ENCODE data around the gene TWIST2.

Gene TWIST2

DNA sequence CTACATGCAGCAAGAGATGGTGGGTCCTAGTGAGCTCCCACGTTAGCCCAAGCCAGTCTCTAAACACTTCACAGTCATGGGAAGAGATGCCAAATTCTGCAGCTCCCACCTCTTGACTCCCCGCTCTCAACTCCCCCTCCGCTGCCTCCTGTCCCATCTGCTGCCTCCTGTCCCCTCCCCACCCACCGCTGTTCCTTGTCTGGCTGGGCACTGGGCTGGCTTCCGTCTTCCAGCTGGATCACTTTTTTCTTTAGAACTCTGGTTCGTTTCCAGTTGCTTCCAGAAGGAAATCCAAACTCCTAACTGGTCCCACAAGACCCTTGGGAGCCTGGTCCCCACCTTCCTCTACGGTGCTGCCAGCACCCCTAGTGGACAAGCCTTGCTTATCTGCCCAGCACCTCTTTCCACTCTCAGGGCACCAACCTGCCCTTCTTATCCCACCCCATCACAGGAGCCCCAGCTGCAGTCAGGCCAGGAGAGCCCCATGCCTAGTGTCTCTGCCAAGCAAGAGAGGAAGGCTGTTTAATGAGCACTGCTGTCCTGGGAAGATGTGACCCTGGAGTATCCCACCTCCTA is 12.1 kb upstream of the TWIST2 start:
- in situ Hi-C loops (cut with MboI; ENCODE audit: low sequenced_read_pairs) = no loop called here

DNA sequence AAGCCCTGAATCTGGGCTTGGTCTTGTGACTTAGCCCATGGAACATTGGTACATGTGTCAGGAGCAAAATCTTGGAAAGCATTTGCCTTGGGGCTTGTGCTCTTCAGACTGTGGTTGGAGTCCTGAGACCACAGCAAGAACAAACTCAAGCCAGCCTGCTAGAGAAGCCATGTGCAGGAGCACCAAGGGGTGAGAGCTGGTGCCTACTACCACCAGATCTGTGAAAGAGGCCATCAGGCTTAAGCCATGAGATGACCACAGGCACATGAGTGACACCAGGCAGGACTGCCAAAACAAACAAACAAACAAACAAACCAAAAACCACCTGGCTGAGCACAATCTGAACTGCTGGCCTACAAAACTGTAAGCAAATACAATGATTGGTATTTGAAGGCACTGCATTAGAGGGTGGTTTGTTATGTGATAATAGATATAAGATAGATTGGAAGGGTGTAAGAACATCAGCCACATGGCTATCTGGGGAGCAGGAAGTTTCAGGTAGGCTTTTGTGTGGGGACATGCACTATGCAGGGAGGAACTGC is 9.0 kb upstream of the TWIST2 start:
- in situ Hi-C loops (cut with MboI; ENCODE audit: low sequenced_read_pairs) = no loop called here

DNA sequence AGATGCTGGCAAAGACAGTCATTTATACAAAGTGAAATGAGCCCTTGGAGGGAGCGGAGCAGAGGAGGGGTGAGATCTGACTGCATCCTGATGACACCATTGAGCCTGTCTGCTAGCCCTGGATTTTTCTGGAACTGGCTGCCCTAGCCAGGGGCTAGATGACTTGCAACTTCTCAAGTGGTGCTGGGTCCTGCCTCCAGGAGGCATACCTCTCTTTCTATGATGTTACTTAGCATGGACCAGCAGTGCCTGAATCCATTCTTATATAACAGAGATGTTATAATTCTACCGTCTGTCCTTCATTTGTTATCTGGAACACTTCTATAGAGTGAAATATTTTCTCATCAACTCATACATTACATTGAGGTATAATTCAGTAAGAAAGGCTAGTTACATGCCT is 8.5 kb upstream of the TWIST2 start:
- in situ Hi-C loops (cut with MboI; ENCODE audit: low sequenced_read_pairs) = no loop called here

DNA sequence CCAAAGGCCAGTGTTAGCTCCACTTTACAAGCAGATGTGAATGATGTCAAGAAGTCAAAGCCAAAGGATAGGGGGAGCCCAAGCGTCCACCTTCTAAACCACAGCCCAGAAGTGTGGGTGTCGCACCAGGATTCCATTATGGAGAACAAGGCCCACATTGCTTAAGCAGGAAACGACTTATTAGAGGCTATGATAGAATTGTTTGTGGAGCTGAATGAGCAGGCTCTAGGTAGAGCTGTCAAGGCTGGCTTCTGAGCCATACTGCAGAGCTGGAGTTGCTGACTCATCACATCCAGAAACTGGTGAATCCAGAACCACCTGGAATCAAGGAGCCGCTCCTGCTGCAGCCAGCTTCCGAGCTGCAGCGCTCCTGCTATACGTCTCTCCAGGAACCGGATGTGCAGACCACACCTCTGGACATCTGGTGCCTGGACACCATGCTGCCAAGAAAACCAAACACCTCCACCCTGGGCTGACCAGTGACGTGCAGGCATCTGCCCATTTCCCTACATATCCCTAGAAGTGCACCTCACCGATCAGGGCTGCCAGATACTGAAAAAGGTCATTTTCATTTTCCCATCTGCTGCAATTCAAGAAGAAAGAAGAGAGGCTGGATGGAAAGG is 6.2 kb upstream of the TWIST2 start:
- in situ Hi-C loops (cut with MboI; ENCODE audit: low sequenced_read_pairs) = no loop called here

DNA sequence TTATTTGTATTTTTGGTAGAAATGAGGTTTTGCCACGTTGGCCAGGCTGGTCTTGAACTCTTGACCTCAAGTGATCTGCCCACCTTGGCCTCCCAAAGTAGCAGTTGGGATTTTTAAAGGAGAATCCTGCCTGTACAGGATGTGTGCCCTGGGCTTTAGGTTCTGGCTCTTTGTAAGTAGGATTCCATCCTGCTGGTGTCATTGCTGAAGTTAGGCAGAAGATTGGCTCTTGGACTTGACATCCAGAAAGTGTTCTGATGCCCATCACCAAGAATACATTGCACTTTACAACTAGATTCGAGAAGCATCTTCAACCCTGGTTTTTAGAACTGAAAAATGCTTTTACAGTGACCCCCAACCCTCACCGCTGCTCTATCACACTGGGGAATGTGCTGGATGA is 4.4 kb upstream of the TWIST2 start:
- in situ Hi-C loops (cut with MboI; ENCODE audit: low sequenced_read_pairs) = no loop called here

DNA sequence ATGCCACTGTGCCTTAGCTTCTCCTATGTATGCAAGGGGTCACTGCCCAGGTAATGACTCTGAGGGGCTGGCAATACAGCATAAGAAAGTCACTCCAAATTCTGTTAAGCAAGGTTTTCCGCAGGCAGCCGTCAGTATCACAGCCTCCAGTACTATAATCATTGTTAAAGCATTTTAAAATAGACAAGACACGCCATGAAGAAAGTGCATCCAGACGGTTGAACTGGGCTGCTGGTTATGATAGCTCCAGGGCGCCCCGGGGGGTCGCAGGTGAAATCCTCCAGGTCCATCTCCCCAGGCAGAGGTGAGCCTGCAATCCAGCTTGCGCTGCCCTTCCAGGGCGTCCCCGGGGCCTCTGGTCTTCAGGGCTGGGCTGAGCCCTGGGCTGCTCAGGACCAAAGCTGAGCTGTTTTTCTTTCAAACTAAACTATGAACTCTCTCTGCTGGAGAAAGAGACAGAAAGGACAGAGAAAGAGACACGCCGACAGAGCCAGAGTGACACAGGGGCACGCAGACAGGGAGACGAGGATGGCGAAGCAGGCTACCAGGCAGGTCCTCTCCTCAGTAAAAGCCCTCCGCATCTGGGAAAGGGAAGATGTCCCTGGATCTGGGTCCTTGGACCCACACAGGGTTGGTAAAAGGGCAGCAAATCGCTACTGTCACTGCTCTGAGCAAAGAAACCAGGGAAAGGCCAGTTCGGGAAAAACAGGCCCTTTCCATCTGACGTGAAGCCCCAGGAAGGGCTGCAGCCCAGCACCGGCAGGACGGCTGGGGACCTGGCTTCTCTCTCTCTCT is 2.1 kb upstream of the TWIST2 start:
- in situ Hi-C loops (cut with MboI; ENCODE audit: low sequenced_read_pairs) = no loop called here

DNA sequence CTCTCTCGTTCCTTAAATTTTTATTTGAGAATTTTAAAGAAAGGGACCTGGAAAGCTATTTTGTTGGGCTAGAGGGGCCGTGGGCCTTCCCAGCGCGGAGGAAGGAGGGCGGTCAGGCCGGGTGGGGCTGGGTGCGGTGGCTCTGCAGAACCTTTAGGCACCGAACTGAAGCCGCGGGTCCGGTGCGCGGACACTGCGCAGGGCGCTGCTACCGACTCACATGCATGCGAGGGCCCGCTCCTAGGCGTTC is 1.6 kb upstream of the TWIST2 start:
- in situ Hi-C loops (cut with MboI; ENCODE audit: low sequenced_read_pairs) = no loop called here

DNA sequence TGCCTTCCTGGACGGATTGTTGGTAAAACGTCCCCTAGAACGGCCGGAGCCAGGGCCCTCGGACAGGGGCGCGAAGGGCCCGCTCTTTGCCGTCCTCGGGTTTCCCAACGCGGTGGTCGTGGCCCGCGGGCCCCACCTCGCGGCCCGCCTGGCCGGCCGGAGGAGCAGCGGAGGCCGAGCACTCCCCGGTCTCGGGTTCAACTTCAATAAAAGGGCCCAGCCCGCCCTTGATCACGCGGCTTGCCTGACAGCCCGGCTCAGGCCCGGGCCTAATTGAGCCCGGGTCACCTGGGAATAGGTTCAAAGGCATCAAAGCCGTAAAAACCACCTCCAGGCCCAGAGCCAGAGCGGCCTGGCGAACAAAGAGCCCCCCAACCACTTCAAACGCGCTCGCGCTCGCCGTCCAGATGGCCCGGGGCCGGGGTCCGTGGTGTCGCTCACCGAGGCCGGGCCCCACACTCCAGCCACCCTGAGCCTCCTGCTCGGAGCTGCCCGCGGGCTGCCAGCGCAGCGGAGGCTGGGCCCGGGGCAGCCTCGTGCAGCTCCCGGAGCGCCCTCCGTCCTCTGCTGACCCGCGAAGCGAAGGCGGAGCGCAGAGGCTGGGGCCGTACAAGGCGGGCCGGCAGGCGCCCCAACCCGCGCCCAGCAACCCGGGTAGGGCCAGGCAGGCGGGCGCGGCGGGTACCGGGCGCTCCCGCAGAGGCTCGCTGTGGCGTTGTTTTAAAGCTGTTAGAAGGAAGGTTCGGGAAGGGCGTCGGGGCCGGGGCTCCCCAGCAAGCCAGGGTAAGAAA is 1.1 kb upstream of the TWIST2 start:
- in situ Hi-C loops (cut with MboI; ENCODE audit: low sequenced_read_pairs) = no loop called here

DNA sequence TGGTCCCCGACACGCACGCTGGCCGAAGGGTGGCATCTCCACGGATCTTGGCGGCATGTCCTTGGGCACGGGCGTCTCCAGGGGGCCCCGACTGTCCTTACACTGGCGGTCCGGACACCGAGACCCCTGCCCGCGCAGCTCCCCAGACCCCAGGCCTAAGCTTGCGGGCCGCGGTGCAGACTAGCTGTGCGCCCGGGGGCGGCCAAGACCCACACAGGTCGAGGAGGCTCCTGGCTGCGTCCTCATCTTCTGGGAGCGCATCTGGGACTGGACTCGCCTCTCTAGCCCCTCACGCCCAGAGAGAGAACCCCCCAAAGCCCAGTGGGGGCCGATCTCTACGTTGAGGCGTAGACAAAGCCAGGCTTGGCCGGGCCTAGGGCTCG is 475 bp upstream of the TWIST2 start:
- in situ Hi-C loops (cut with MboI; ENCODE audit: low sequenced_read_pairs) = no loop called here

DNA sequence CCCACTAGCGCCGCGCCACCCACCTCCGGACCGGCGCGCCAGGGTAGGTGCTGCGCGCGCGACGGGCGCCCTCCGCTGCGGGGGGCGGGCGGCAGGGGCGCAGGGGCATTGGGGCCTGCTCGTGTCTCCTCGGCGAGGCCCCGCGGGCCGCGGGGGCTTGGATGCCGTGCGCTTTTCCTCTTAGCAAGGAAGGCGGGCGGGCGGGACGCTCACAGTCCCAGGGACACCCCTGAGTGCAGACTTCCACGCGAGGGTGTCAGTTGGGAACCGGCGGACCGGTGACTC is 748 bp downstream of the TWIST2 start:
- in situ Hi-C loops (cut with MboI; ENCODE audit: low sequenced_read_pairs) = no loop called here

DNA sequence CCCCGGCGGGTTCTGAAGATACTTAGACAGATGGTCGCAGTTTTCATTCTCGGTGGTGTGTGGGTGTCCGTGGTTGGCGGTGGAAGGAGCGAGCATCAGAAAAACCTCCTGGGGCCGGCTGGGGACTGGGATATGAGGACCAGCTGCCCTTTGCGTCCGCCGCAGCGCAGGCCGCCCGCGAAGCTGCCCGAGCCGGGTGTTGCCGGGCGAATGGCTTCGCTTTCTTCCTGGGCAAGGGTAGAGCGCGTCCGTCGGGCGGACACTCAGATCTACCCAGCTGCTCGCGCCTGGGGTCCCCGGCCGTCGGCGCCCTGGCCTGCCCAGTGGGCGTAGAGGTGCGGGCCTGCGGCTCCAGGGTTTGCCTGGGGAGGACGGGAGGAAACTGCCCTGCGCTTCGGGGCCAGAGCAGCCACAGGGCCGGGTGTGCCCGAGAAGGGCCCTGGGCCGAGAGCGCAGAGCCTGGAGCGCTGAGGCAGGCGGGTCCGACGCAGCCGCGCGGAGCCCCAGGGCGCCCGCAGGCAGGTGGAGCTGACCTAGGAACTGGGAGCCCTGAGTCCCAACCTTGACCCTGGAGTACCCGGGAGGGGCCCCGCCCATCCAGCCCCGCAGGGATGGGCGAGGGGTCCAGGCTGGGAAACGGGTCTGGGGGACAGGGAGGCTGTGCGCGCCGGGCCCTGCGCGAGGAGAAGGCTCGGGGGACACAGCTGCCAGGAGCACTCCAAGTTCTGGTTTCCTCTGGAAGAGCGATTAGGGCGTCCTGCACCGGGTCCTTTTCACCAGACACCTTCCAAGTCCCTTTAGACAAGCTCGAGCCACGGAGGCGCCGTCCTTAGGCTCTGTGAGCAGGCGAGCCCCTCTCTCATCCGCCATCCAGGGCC is 1.3 kb downstream of the TWIST2 start:
- in situ Hi-C loops (cut with MboI; ENCODE audit: low sequenced_read_pairs) = no loop called here

DNA sequence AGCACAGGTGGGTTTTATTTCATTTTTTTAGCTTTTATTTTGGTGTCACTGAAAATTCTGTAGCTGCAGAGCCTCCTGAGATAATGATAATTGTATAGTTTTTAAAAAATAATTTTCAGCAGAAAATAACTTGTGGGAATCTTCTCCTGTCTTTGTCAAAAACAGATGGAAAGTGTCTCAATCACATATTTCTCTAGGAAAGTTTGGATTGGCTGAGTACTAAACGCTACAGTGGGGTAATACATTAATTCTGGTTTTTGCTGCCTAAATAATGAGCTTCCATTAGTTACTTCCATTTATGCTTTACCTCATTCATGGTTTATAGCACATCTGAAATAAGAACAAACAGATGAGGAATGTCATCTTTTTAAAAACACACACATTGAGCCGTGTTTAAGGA is 2.2 kb downstream of the TWIST2 start:
- in situ Hi-C loops (cut with MboI; ENCODE audit: low sequenced_read_pairs) = no loop called here

DNA sequence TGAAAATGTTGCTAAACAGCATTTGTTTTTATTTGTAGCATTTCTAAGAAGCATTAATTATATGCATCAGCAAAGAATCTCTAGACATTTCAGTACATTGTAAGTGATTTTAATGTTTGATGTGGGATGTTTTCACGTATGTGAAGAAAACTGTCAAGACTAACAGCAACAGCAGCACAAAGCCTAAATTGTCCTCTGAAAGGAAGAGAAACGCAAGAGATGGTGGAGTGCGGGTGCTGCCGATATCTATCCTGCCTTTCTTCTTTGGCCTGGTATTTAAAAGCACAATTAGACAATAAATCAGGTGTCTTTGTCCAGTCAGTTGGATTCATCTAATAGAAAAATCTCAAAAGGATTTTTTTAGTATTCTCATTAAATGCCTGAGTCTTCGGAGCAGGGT is 3.1 kb downstream of the TWIST2 start:
- in situ Hi-C loops (cut with MboI; ENCODE audit: low sequenced_read_pairs) = no loop called here

DNA sequence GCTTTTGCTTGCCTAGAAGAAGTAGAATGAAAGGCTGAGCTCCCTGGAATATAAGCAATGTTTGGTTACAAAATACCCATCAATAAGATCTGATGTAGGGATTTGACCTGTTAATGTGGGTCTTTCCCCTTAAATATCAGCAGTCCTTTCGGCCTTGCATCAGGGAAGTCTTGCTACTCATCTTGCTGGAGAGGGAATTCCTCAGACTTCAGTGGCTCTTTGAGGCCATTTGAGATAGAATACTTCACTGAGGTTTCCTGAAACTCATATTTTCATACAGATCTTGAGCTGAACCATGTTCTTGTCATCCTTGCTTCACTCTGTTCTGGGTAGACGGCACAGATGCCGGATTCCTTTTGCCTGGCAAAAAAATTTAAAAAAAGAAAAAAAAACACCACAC is 3.9 kb downstream of the TWIST2 start:
- in situ Hi-C loops (cut with MboI; ENCODE audit: low sequenced_read_pairs) = no loop called here

DNA sequence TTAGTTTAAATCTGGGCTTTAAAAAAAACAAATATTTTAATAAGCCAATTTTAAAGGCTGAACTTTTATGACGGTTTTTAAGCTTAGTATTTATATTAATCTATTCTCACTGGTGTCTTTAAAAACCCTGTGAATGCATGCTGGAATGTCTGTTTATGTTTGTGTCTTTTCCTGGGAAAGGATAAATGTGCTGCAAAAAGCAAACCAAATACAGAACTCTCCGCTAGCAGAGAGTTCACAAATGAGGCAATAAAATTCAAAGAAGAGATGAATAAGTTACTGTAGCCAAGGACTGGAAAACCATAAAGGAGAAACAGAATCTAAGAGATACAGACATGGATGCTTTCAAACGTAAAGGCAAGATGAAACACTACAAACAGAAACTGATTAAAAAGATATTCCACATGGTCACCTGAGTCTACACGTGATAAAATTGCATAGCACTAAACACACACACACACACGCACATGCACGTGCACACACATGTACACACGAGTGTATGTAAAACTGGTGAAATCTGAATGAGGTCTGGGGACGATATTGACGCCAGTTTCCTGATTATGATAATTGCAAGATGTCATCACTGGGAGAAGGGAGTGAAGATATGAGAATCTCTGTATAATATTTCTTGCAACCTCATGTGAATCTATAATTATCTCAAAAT is 4.5 kb downstream of the TWIST2 start:
- in situ Hi-C loops (cut with MboI; ENCODE audit: low sequenced_read_pairs) = no loop called here

DNA sequence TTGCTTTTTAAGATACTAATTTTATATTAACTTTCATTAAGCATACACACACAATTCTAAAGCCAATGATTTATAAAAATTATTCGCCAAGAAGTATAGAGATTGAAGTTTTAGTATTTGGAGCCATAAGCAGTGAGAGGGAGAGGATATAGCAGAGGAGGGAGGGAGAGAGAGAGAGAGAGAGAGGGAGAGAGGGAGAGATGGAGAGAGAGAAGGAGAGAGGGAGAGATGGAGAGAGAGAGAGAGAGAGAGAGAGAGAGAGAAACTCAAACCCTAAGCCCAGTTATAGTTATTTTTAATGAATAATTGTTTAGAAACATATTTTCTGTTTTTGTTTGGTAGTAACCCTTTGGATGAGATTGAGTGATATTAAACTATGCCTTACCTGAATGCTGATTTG is 5.3 kb downstream of the TWIST2 start:
- in situ Hi-C loops (cut with MboI; ENCODE audit: low sequenced_read_pairs) = no loop called here

DNA sequence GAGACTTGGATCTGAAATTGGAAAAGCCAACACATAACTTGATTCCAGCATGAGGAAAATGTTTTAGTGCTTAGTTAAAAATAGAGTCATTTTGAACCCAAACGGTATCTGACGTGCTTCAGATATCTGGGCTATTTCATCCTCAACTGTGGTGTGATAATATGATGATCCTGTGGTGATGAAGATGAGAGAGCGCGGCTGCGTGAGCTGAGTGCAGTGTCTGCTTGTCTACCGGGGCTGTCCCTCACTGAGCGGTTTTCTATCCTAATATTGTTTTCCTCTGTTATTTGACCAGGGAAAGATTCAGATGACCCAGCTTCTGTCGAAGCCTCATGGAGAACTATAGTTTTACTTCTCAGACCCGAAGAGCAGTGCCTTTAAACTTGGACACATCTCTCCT is 5.8 kb downstream of the TWIST2 start:
- in situ Hi-C loops (cut with MboI; ENCODE audit: low sequenced_read_pairs) = no loop called here

DNA sequence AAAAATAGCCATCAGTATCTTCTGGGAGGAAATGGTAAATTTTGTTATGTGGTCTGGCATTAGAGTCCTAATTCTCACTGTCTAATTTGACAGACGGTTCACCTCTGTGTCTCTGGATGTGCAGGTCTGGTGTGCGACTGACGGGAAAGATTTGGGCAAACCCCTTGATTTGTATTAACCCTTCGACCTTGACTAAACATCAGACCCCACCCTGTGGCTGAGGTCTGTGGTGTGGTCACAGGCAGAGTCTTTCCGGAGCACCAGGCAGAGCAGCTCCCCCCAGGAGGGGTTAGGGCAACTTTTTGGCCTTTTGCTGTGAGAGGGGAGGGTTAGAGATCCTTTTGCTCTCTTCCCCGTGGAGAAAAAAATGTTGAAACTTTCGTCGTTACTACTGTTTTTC is 6.4 kb downstream of the TWIST2 start:
- in situ Hi-C loops (cut with MboI; ENCODE audit: low sequenced_read_pairs) = no loop called here

DNA sequence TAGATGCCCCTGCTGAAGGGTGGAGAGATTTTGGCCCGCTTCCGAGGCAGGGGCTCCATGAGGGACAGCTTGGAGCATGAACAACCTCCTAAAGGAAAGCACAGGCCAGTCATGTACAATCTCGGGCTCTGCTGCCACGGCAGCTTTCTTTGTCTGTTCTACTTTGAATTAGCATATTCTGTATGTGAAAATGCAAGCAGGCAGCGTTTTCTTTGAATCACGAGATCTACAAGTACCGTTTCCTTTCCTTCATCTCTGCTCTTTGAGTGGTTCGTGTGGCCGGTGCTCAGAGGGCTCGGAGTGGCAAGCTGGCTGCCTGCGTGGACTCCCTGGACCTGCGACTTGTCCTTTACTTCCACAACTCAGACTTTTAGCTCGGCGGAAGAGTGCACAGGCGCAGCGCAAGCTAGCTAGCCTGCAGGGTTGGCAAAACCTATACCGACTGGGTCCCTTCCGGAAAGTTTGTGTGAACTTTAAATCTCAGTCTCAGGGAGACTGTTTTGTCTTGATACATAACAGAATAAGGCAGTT is 6.9 kb downstream of the TWIST2 start:
- in situ Hi-C loops (cut with MboI; ENCODE audit: low sequenced_read_pairs) = no loop called here

DNA sequence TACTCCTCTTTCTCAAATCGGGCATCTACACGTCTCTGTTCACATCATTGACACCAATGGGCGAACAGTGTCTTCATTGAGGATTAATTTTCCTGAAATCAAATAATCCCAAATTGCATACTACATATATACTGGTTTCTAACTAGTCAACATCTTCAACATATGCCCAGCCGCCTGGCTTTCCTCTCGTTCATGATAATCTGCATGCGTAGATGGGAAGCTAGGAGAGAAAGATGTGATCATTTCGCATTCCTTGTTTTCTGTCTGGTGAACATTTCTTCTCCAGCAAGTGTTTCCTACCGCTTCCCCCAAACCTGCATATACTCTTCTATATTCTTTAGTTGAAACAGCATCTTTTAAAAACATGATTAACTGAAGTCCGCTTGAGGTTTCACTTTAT is 7.4 kb downstream of the TWIST2 start:
- in situ Hi-C loops (cut with MboI; ENCODE audit: low sequenced_read_pairs) = no loop called here

Data from HL-60/S4 treated with phorbol 12-myristate 13-acetate at 8.2 ng/mL for 4 days and 3 days (cell line).